MM.1S (cell line): Measurements from ENCODE around the gene NCSTN.

Experiments used
- DNase-seq: peaks from one replicate; pipeline ENCODE4 v3.0.0-alpha.2; 2015
- H2AFZ ChIP-seq: fragments of 300-600 bp; sonication (generic); 2 replicates; pipeline ENCODE4 v1.6.0; 2016; ENCODE audit warnings: antibody characterized with exemption, low read length
- H3F3A ChIP-seq: fragments of 300-600 bp; sonication (generic); 2 replicates; pipeline ENCODE4 v1.6.1; 2016; ENCODE audit warnings: mild to moderate bottlenecking, antibody characterized with exemption, low read length, moderate library complexity, mixed read lengths; ENCODE audit not compliant: insufficient read depth
- H3K27ac ChIP-seq: fragments of 300-600 bp; sonication (generic); 2 replicates; pipeline ENCODE4 v1.5.1; 2016; ENCODE audit warnings: mild to moderate bottlenecking, low read length
- H3K27me3 ChIP-seq: fragments of 300-600 bp; sonication (generic); replicated peaks from 2 replicates; pipeline ENCODE4 v1.6.0; 2016; ENCODE audit warnings: low read length; ENCODE audit not compliant: insufficient read depth
- H3K36me3 ChIP-seq: fragments of 300-600 bp; sonication (generic); replicated peaks from 2 replicates; pipeline ENCODE4 v1.6.1; 2016; ENCODE audit warnings: mild to moderate bottlenecking, low read length, mixed read lengths; ENCODE audit not compliant: insufficient read depth
- H3K4me1 ChIP-seq: fragments of 300-600 bp; sonication (generic); 2 replicates; pipeline ENCODE4 v1.6.1; 2016; ENCODE audit warnings: low read length, mixed read lengths
- H3K4me2 ChIP-seq: fragments of 300-600 bp; sonication (generic); 2 replicates; pipeline ENCODE4 v1.6.0; 2016; ENCODE audit warnings: low read depth, low read length
- H3K4me3 ChIP-seq: fragments of 300-600 bp; sonication (generic); 2 replicates; pipeline ENCODE4 v1.5.1; 2016; ENCODE audit warnings: low read length, mixed read lengths
- H3K79me2 ChIP-seq: fragments of 300-600 bp; sonication (generic); 2 replicates; pipeline ENCODE4 v1.6.1; 2016; ENCODE audit warnings: mixed run types, low read length, mixed read lengths
- H3K9ac ChIP-seq: fragments of 300-600 bp; sonication (generic); 2 replicates; pipeline ENCODE4 v1.6.1; 2016; ENCODE audit warnings: low read length, mixed read lengths
- H3K9me2 ChIP-seq: fragments of 300-600 bp; sonication (generic); replicated peaks from 2 replicates; pipeline ENCODE4 v1.6.1; 2016; ENCODE audit warnings: mild to moderate bottlenecking, low read length, mixed read lengths; ENCODE audit not compliant: insufficient read depth
- H3K9me3 ChIP-seq: fragments of 300-600 bp; sonication (generic); replicated peaks from 2 replicates; pipeline ENCODE4 v1.6.1; 2016; ENCODE audit warnings: mild to moderate bottlenecking, low read length, mixed read lengths; ENCODE audit not compliant: insufficient read depth
- H4K20me1 ChIP-seq: fragments of 300-600 bp; sonication (generic); 2 replicates; pipeline ENCODE4 v1.6.1; 2016; ENCODE audit warnings: mild to moderate bottlenecking, low read length, moderate library complexity, mixed read lengths; ENCODE audit not compliant: insufficient read depth
- EZH2 ChIP-seq: fragments of 300-600 bp; sonication (generic); optimal IDR thresholded peaks from 2 replicates; pipeline ENCODE3; 2017; ENCODE audit warnings: low read depth, mild to moderate bottlenecking, antibody characterized with exemption, low read length, mixed read lengths
- EZH2phosphoT487 ChIP-seq: fragments of 300-600 bp; sonication (generic); IDR thresholded peaks from 2 replicates; pipeline ENCODE4 v1.6.1; 2018; ENCODE audit warnings: antibody characterized with exemption, low read length
- TF ChIP-seq, protein P1 (sequence below): fragments of 300-600 bp; sonication (generic); IDR thresholded peaks from 2 replicates; pipeline ENCODE4 v1.5.1; 2016; ENCODE audit warnings: antibody characterized with exemption, low read length, mixed read lengths

Gene NCSTN

DNA sequence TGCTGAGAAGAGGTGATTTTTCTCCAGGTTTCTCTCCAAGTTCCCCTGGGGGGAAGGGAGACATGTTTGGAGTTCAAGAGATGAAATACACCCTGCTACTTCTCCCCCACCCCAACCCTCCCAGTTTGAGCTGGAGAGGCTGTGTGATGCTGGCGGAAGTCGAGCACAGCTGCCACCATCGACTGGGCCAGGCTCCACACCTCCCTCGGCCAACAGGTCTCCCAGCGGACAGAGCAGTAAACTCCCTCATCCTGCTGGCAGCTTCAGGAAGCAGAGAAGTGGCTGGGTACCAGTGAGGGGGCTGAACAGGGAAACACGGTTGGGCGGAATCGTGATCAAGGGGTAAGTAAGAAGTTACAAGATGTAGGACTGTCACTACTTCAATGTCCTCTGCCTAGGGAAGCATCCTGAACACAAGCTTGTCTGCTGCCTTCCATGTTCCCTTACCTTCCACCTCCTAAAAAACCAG, 17.1 kb downstream of the NCSTN start:
- Histone ChIP-seq H3K27me3 (no peaks in the 10 kb centered on the region), H3K4me2 (no peak overlapping the region), H4K20me1 (no peaks in the 10 kb centered on the region), H3K27ac (no peak overlapping the region), H3K4me3 (no peak overlapping the region), H3K79me2 (no peaks in the 10 kb centered on the region), H3K9ac (no peak overlapping the region), H3K36me3 (no peaks in the 10 kb centered on the region; the same call in 1 of the 2 replicates), H3K4me1 (no peaks in the 10 kb centered on the region), H2AFZ (no peak overlapping the region), H3K9me2 (no peaks in the 10 kb centered on the region), H3F3A (no peaks in the 10 kb centered on the region), H3K9me3 (no peaks in the 10 kb centered on the region)
- TF ChIP-seq, protein P1, sequence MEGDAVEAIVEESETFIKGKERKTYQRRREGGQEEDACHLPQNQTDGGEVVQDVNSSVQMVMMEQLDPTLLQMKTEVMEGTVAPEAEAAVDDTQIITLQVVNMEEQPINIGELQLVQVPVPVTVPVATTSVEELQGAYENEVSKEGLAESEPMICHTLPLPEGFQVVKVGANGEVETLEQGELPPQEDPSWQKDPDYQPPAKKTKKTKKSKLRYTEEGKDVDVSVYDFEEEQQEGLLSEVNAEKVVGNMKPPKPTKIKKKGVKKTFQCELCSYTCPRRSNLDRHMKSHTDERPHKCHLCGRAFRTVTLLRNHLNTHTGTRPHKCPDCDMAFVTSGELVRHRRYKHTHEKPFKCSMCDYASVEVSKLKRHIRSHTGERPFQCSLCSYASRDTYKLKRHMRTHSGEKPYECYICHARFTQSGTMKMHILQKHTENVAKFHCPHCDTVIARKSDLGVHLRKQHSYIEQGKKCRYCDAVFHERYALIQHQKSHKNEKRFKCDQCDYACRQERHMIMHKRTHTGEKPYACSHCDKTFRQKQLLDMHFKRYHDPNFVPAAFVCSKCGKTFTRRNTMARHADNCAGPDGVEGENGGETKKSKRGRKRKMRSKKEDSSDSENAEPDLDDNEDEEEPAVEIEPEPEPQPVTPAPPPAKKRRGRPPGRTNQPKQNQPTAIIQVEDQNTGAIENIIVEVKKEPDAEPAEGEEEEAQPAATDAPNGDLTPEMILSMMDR: no peak
- no peak for TF ChIP-seq EZH2
- no peak for TF ChIP-seq EZH2phosphoT487
- no peak for DNase-seq

GRCh38 chr1:160361199-160361598, 18.0 kb downstream of the NCSTN start:
- H2AFZ ChIP-seq: no peak overlapping the region
- H3F3A ChIP-seq: no peaks in the 10 kb centered on the region
- H3K27me3 ChIP-seq: no peaks in the 10 kb centered on the region
- no peaks in the 10 kb centered on the region for H3K9me3 ChIP-seq
- no peak overlapping the region for H3K9ac ChIP-seq
- TF ChIP-seq, protein P1: no peak
- no peak for TF ChIP-seq EZH2
- no peak for TF ChIP-seq EZH2phosphoT487
- H3K4me2 ChIP-seq: no peak overlapping the region
- H3K27ac ChIP-seq: no peak overlapping the region
- H4K20me1 ChIP-seq: no peaks in the 10 kb centered on the region
- no peak overlapping the region for H3K4me3 ChIP-seq
- H3K79me2 ChIP-seq: no peaks in the 10 kb centered on the region
- no peaks in the 10 kb centered on the region; the same call in 1 of the 2 replicates for H3K36me3 ChIP-seq
- H3K4me1 ChIP-seq: no peaks in the 10 kb centered on the region
- H3K9me2 ChIP-seq: no peaks in the 10 kb centered on the region
- no peak for DNase-seq

DNA sequence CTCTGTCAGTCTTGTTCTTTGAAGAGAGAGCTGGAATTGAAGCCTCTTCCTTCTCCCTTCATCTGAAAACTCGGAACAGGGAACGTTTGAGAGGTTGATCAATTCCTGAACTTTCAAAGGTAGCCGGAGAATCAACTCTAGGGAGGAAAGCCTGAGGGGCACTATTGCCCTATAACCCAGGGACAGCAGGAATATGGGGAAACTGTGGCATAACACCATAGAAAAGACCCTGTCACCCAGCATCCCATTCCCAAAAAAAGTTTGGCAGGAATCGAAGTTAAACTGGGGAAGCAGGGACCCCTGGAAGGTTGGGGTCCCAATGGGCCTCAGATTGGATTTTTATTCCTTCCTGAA, 18.6 kb downstream of the NCSTN start:
- Histone ChIP-seq H3F3A (no peaks in the 10 kb centered on the region), H3K27ac (no peak overlapping the region), H4K20me1 (no peaks in the 10 kb centered on the region), H3K4me2 (no peak overlapping the region), H3K9me3 (no peaks in the 10 kb centered on the region), H3K4me3 (no peak overlapping the region), H3K4me1 (no peaks in the 10 kb centered on the region), H3K9me2 (no peaks in the 10 kb centered on the region), H3K27me3 (no peaks in the 10 kb centered on the region), H3K36me3 (no peaks in the 10 kb centered on the region; the same call in 1 of the 2 replicates), H3K79me2 (no peaks in the 10 kb centered on the region), H3K9ac (no peak overlapping the region), H2AFZ (no peak overlapping the region)
- DNase-seq: no peak
- TF ChIP-seq EZH2: no peak
- TF ChIP-seq, protein P1: no peak
- no peak for TF ChIP-seq EZH2phosphoT487
